IMR-90 (cell line): ENCODE data around the gene VPS11. TPM values are rescaled to one million over a fixed set of nuclear protein-coding genes. Genes with fewer than 3 reads are reported as not detected.

Source experiments
- ATAC-seq: fragments of 200-7000 bp; cut with Tn5 transposase; 2 replicates; pipeline ENCODE4 v1.9.1; 2020; ENCODE audit warnings: low read depth, mild to moderate bottlenecking, moderate library complexity
- BruUV-seq: library from RNA; stranded (reverse); fragments of 400-500 nt; replicated peaks from 2 replicates; lab custom pipeline; 2021; lab: Mats Ljungman, UMichigan
- CTCF ChIA-PET: fragments of 300-600 bp; formaldehyde crosslinking; extraction: SDS; loops from one replicate; lab custom pipeline; 2021; ENCODE audit warnings: antibody characterized with exemption; lab: Yijun Ruan, JAX
- POLR2A ChIA-PET: fragments of 300-600 bp; sonication (Branson Sonifier 250); formaldehyde crosslinking; loops from one replicate; lab custom pipeline; 2022; ENCODE audit warnings: antibody characterized with exemption; ENCODE audit not compliant: unreplicated experiment; lab: Charles Lee
- DNase-seq: peaks from one replicate; pipeline ENCODE4 v3.0.0; 2013
- H2AFZ ChIP-seq: replicated peaks from 2 replicates; pipeline ENCODE3; 2013; ENCODE audit warnings: low read length, mild to moderate bottlenecking; ENCODE audit not compliant: poor library complexity
- H2AK5ac ChIP-seq: 2 replicates; pipeline ENCODE4 v1.6.1; 2013; ENCODE audit warnings: low read depth, low read length, inconsistent platforms
- H2AK9ac ChIP-seq: replicated peaks from 2 replicates; pipeline ENCODE3; 2013; ENCODE audit warnings: mild to moderate bottlenecking, low read depth, low read length, moderate library complexity; ENCODE audit not compliant: poor library complexity
- H2BK120ac ChIP-seq: 2 replicates; pipeline ENCODE4 v1.6.1; 2013; ENCODE audit warnings: low read depth, low read length, inconsistent platforms
- H2BK15ac ChIP-seq: 3 replicates; pipeline ENCODE4 v1.6.1; 2013; ENCODE audit warnings: low read depth, low read length, inconsistent platforms
- H2BK20ac ChIP-seq: 2 replicates; pipeline ENCODE4 v1.6.1; 2013; ENCODE audit warnings: low read depth, mild to moderate bottlenecking, inconsistent platforms, low read length, moderate library complexity
- H2BK5ac ChIP-seq: 2 replicates; pipeline ENCODE4 v1.6.1; 2013; ENCODE audit warnings: mild to moderate bottlenecking, low read depth, low read length, inconsistent platforms; ENCODE audit not compliant: poor library complexity, severe bottlenecking
- H3K14ac ChIP-seq: replicated peaks from 2 replicates; pipeline ENCODE4 v1.6.1; 2013; ENCODE audit warnings: low read depth, low read length, inconsistent platforms
- H3K18ac ChIP-seq: 2 replicates; pipeline ENCODE4 v1.6.1; 2013; ENCODE audit warnings: low read depth, low read length, control low read depth
- H3K23ac ChIP-seq: 2 replicates; pipeline ENCODE4 v1.6.1; 2013; ENCODE audit warnings: low read depth, low read length, inconsistent platforms
- H3K27ac ChIP-seq: 2 replicates; pipeline ENCODE4 v1.5.1; 2013; ENCODE audit warnings: mild to moderate bottlenecking, control low read depth, low read length; ENCODE audit not compliant: insufficient read depth
- H3K27me3 ChIP-seq: 2 replicates; pipeline ENCODE4 v1.6.1; 2013; ENCODE audit warnings: low read length; ENCODE audit not compliant: control insufficient read depth, insufficient read depth
- H3K36me3 ChIP-seq: 2 replicates; pipeline ENCODE4 v1.6.1; 2013; ENCODE audit warnings: low read length, mixed read lengths; ENCODE audit not compliant: control insufficient read depth, insufficient read depth
- H3K4ac ChIP-seq: 2 replicates; pipeline ENCODE4 v1.6.1; 2013; ENCODE audit warnings: low read depth, low read length, inconsistent platforms
- H3K4me1 ChIP-seq: 2 replicates; pipeline ENCODE4 v1.6.1; 2013; ENCODE audit warnings: low read length, mixed read lengths; ENCODE audit not compliant: control insufficient read depth, insufficient read depth
- H3K4me2 ChIP-seq: 2 replicates; pipeline ENCODE4 v1.6.1; 2013; ENCODE audit warnings: low read depth, mild to moderate bottlenecking, control low read depth, low read length, moderate library complexity
- H3K4me3 ChIP-seq: 2 replicates; pipeline ENCODE4 v1.5.1; 2013; ENCODE audit warnings: low read depth, mild to moderate bottlenecking, control low read depth, low read length, moderate library complexity; ENCODE audit not compliant: insufficient read depth
- H3K56ac ChIP-seq: 2 replicates; pipeline ENCODE4 v1.6.1; 2013; ENCODE audit warnings: low read length, inconsistent platforms; ENCODE audit not compliant: insufficient read depth; ENCODE audit errors: extremely low read depth
- H3K79me1 ChIP-seq, 2 experiments: 2 replicates each; pipeline ENCODE4 v1.6.1; 2013; ENCODE audit warnings: low read length in 2 of 2, inconsistent platforms in 1 of 2, low read depth in 1 of 2
- H3K9ac ChIP-seq: 2 replicates; pipeline ENCODE4 v1.6.1; 2013; ENCODE audit warnings: low read depth, low read length, control low read depth
- H3K9me1 ChIP-seq: 2 replicates; pipeline ENCODE4 v1.6.1; 2013; ENCODE audit warnings: low read length, inconsistent platforms; ENCODE audit not compliant: insufficient read depth
- H3K9me3 ChIP-seq: 2 replicates; pipeline ENCODE4 v1.6.1; 2013; ENCODE audit warnings: low read length; ENCODE audit not compliant: control insufficient read depth, insufficient read depth
- H4K20me1 ChIP-seq: 2 replicates; pipeline ENCODE4 v1.6.1; 2013; ENCODE audit warnings: low read length, inconsistent platforms; ENCODE audit not compliant: insufficient read depth
- H4K5ac ChIP-seq: 2 replicates; pipeline ENCODE4 v1.6.1; 2013; ENCODE audit warnings: mild to moderate bottlenecking, low read depth, low read length, control low read depth
- H4K8ac ChIP-seq, 2 experiments: 2 replicates each; pipeline ENCODE4 v1.6.1; 2013; ENCODE audit warnings: low read depth in 2 of 2, low read length in 2 of 2, control low read depth in 1 of 2, inconsistent platforms in 1 of 2
- H4K91ac ChIP-seq: 2 replicates; pipeline ENCODE4 v1.6.1; 2013; ENCODE audit warnings: low read depth, low read length, inconsistent platforms; ENCODE audit not compliant: insufficient read depth
- BHLHE40 ChIP-seq: fragments of 150-350 bp; IDR thresholded peaks from 2 replicates; pipeline ENCODE4 v1.6.1; 2016; ENCODE audit warnings: mild to moderate bottlenecking, low read depth, low read length
- CEBPB ChIP-seq: IDR thresholded peaks from 2 replicates; pipeline ENCODE4 v1.6.1; 2012; ENCODE audit warnings: low read depth, low read length, improper control_type of control experiment
- CHD1 ChIP-seq: IDR thresholded peaks from 2 replicates; pipeline ENCODE4 v1.6.1; 2012; ENCODE audit warnings: low read depth, low read length, improper control_type of control experiment
- CTCF ChIP-seq: conservative IDR thresholded peaks from 2 replicates; pipeline ENCODE4 v1.5.1; 2012; ENCODE audit warnings: mild to moderate bottlenecking, low read depth, low read length, improper control_type of control experiment
- ELK1 ChIP-seq: fragments of 150-350 bp; IDR thresholded peaks from 2 replicates; pipeline ENCODE4 v1.6.1; 2016; ENCODE audit warnings: low read depth, mild to moderate bottlenecking, low read length, moderate library complexity, borderline replicate concordance
- FOS ChIP-seq: fragments of 150-350 bp; IDR thresholded peaks from 2 replicates; pipeline ENCODE4 v1.6.1; 2016; ENCODE audit warnings: low read depth, low read length
- MAZ ChIP-seq: IDR thresholded peaks from 2 replicates; pipeline ENCODE4 v1.6.1; 2012; ENCODE audit warnings: low read depth, mild to moderate bottlenecking, low read length, improper control_type of control experiment, moderate library complexity, borderline replicate concordance
- MXI1 ChIP-seq: IDR thresholded peaks from 2 replicates; pipeline ENCODE4 v1.6.1; 2012; ENCODE audit warnings: low read depth, mild to moderate bottlenecking, low read length, moderate library complexity, borderline replicate concordance
- NFE2L2 ChIP-seq: fragments of 150-350 bp; IDR thresholded peaks from 2 replicates; pipeline ENCODE4 v1.6.1; 2016; ENCODE audit warnings: low read depth, mild to moderate bottlenecking, low read length
- POLR2A ChIP-seq: IDR thresholded peaks from 2 replicates; pipeline ENCODE4 v1.6.1; 2012; ENCODE audit warnings: mild to moderate bottlenecking, low read depth, low read length
- RAD21 ChIP-seq: IDR thresholded peaks from 2 replicates; pipeline ENCODE4 v1.6.1; 2012; ENCODE audit warnings: low read length, improper control_type of control experiment
- RCOR1 ChIP-seq: IDR thresholded peaks from 2 replicates; pipeline ENCODE4 v1.6.1; 2012; ENCODE audit warnings: mild to moderate bottlenecking, low read length, improper control_type of control experiment; ENCODE audit not compliant: insufficient replicate concordance
- RFX5 ChIP-seq: IDR thresholded peaks from 2 replicates; pipeline ENCODE4 v1.8.0; 2012; ENCODE audit warnings: low read depth, mild to moderate bottlenecking, low read length, moderate library complexity
- SMC3 ChIP-seq: fragments of 150-350 bp; IDR thresholded peaks from 2 replicates; pipeline ENCODE4 v1.6.1; 2016; ENCODE audit warnings: low read depth, mild to moderate bottlenecking, antibody characterized with exemption, low read length, moderate library complexity
- USF2 ChIP-seq: fragments of 150-350 bp; IDR thresholded peaks from 2 replicates; pipeline ENCODE4 v1.6.1; 2017; ENCODE audit warnings: mild to moderate bottlenecking, antibody characterized with exemption, low read length, low read depth
- WGBS, 2 experiments: methylation state at CpG; one replicate each; pipeline versions ENCODE4 v1.1.5 to v1.1.7; 2013; ENCODE audit warnings: missing lambda C conversion rate in 2 of 2; ENCODE audit not compliant: insufficient read length in 1 of 2; ENCODE audit errors: extremely low coverage in 2 of 2; 5-methylcytosine and 5-hydroxymethylcytosine counted together
- dilution Hi-C: fragments of 300-500 bp; cut with HindIII; formaldehyde crosslinking; loops from one replicate; pipeline ENCODE4 v1.14.3; 2018; ENCODE audit warnings: low sequenced_read_pairs; ENCODE audit not compliant: unreplicated experiment
- in situ Hi-C: fragments of 300-500 bp; cut with MboI; formaldehyde crosslinking; loops from 3 replicates; pipeline ENCODE4 v1.14.3; 2019; ENCODE audit warnings: low sequenced_read_pairs, inconsistent platforms, mixed read lengths
- intact Hi-C: fragments of 100-400 bp; cut with micrococcal nuclease; formaldehyde crosslinking; loops from 2 replicates; pipeline ENCODE4 v1.10.0; 2022
- polyA plus RNA-seq, 3 experiments: library from polyadenylated mRNA; depleted of rRNA; stranded (reverse); fragments of >200 nt; gene quantifications; 2 replicates each; pipeline ENCODE4 v1.2.3, GENCODE V29; 2012; ENCODE audit warnings: low replicate concordance in 1 of 3
- total RNA-seq: library from RNA; depleted of rRNA; stranded (reverse); fragments of >200 nt; gene quantifications from 2 replicates; pipeline ENCODE4 v1.2.3, GENCODE V29; 2012

Gene VPS11
- total and polyA plus RNA-seq, 2 of the 4 experiments (the other 2 are of a cell fraction) = 19.7 to 30.5 TPM

GRCh38 chr11:119062779-119063178 is 4.8 kb upstream of the VPS11 start:
- no peaks in the 10 kb centered on the region for H3K9me3 ChIP-seq
- H2BK20ac ChIP-seq = no peak overlapping the region
- no TSS peak for BruUV-seq
- dilution Hi-C loops (no loop called here), in situ Hi-C loops (no loop called here), intact Hi-C loops (no loop called here)
- H4K20me1 ChIP-seq = no peaks in the 10 kb centered on the region; the same call in 1 of the 2 replicates
- H2AFZ ChIP-seq = no peak overlapping the region
- H3K14ac ChIP-seq = no peak overlapping the region
- peak overlapping the region in 1 of 2 experiments; percentile 63; a peak in 2 of 4 replicates for H4K8ac ChIP-seq
- H3K23ac ChIP-seq = 0 out of 2 replicates have a peak overlapping the region, but pooled peaks have one; percentile 41
- ATAC-seq (0 out of 2 replicates have a peak, but pooled peaks have one; percentile 12), DNase-seq (peak; percentile 69)
- H4K5ac ChIP-seq = peak overlapping the region; percentile 32; the same call in 1 of the 2 replicates
- no peaks in the 10 kb centered on the region; the same call in 1 of the 2 replicates for H3K36me3 ChIP-seq
- no peak overlapping the region for H2AK5ac ChIP-seq
- no peak overlapping the region for H3K27ac ChIP-seq
- H2BK15ac ChIP-seq = no peak overlapping the region
- no peak overlapping the region; the same call in 1 of the 2 replicates for H2BK120ac ChIP-seq
- no peak overlapping the region for H3K9ac ChIP-seq
- H2AK9ac ChIP-seq = no peak overlapping the region
- H2BK5ac ChIP-seq = peak overlapping the region; percentile 29
- H3K18ac ChIP-seq = no peak overlapping the region
- peaks cover 19 to 39% of the 10 kb centered on the region in 2 experiments for H3K79me1 ChIP-seq
- H4K91ac ChIP-seq = no peak overlapping the region
- H3K27me3 ChIP-seq = no peaks in the 10 kb centered on the region
- ChIA-PET CTCF (no interaction called here), POLR2A (no interaction called here)
- no peak overlapping the region for H3K56ac ChIP-seq
- H3K4me1 ChIP-seq = peaks cover 8% of the 10 kb centered on the region
- TF ChIP-seq NFE2L2 (peak; percentile 83), BHLHE40 (peak; percentile 26; the same call in 1 of the 2 replicates), USF2 (no peak), ELK1 (no peak), FOS (no peak), MXI1 (no peak), RFX5 (no peak), SMC3 (no peak), CHD1 (no peak), CTCF (no peak), POLR2A (no peak), CEBPB (no peak), RAD21 (no peak), MAZ (no peak), RCOR1 (no peak)
- no peak overlapping the region for H3K4me3 ChIP-seq
- no peak overlapping the region for H3K4me2 ChIP-seq
- WGBS, 2 experiments = no CpG with 5 or more reads among the region's 5 CpGs
- H3K9me1 ChIP-seq = peaks cover 3% of the 10 kb centered on the region; the same call in 1 of the 2 replicates
- H3K4ac ChIP-seq = peak overlapping the region; percentile 22; the same call in 1 of the 2 replicates
